Prostate gland (tissue), 2 donors: ENCODE measurements around the gene RAB12.

Source experiments
- CTCF ChIP-seq, 4 experiments: fragments of 200-600 bp in 2 of 4; fragments of 450-650 bp in 2 of 4; sonication (generic) in 2 of 4; IDR thresholded peaks; 1 replicate in 3 of 4; 2 replicates in 1 of 4; pipeline ENCODE4 v1.5.1; 2016 to 2019; ENCODE audit warnings: antibody characterized with exemption in 4 of 4, mild to moderate bottlenecking in 2 of 4, moderate library complexity in 2 of 4
- POLR2A ChIP-seq: fragments of 450-650 bp; IDR thresholded peaks from one replicate; pipeline ENCODE4 v1.6.1; 2016; ENCODE audit warnings: antibody characterized with exemption, mild to moderate bottlenecking
- POLR2AphosphoS5 ChIP-seq: sonication (generic); formaldehyde crosslinking; IDR thresholded peaks from one replicate; pipeline ENCODE4 v1.6.1; 2017; ENCODE audit warnings: antibody characterized with exemption

GRCh38 chr18:8561123-8561910 lies 47.9 kb upstream of the RAB12 start:
- TF ChIP-seq CTCF (IDR thresholded peaks at IDR 0.05) (no peak), POLR2A (no peak), POLR2AphosphoS5 (no peak)
